ENCODE results near the gene SAP30.

SAP30 gene, protein sequence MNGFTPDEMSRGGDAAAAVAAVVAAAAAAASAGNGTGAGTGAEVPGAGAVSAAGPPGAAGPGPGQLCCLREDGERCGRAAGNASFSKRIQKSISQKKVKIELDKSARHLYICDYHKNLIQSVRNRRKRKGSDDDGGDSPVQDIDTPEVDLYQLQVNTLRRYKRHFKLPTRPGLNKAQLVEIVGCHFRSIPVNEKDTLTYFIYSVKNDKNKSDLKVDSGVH

GRCh38 chr4:173370477-173371291 is at the start of gene SAP30:
Gene SAP30 (plus strand): TSS chr4:173370954. CDS start chr4:173371183, 229 bp downstream.
- DNase-seq, result peak; percentile 97

GRCh38 chr4:173325007-173325736 is 45.6 kb upstream of the SAP30 start:
- DNase-seq, result no peak

- DNase-seq, result no peak
Observed at GRCh38 chr4:173328236-173328901, 42.4 kb upstream of the SAP30 start.

DNA sequence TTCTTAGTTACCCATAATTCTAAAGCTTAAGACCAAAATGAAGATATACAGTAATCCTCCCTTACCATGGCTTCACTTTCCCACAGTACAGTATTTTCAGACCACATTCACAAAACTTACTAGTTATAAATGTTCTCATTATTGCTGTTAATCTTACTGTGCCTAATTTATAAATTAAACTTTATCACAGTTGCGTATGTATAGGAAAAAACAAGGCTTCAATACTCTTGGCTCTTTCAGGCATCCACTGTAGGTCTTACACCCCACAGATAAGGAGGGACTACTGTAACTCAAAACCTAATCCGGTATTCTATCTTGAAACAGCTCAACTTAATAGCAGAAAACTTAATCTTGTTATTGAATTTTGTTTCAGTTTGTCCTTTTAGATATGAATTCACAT is 40.2 kb upstream of the SAP30 start:
- DNase-seq, result no peak

- DNase-seq, result peak in 1 of 2 donors; percentile 22
Observed at GRCh38 chr4:173332021-173332487, 38.7 kb upstream of the SAP30 start.

DNA sequence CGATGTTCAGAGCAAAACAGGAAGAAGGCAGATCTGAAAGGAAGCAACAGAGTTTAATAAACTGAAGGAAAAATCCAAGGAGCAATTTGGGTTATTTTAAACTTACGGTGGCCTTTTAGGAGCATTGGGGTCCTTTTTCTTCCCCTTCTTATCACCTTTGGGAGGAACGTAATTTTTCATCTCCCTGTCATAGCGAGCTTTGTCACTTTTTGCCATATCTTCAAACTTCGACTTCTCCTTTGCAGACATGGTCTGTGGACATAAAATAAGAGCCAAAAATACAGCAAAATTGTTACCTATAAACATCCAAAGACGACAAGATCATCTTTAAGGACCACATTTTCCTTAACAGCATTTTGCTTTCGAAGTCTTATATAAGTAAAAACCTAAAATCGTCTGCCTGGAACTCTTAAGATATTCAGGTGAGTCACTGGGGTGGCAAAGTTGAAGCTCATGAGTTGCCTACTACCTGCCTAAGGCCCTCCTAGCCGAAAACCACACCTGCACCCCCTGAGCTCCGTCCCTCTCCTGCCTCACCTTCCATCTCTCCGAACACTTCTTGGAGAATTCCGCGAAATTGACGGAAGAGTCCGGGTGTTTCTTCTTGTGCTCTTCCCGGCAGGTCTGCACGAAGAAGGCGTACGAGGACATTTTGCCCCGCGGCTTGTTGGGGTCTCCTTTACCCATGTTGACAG is 37.6 kb upstream of the SAP30 start:
- DNase-seq, result peak in 1 of 2 donors; percentile 24

- peak; percentile 42 to 53 for DNase-seq
Observed at GRCh38 chr4:173333658-173334084, 37.1 kb upstream of the SAP30 start.

- DNase-seq, result peak; percentile 99 to 100
Observed at GRCh38 chr4:173334085-173334890, 36.5 kb upstream of the SAP30 start, which contains the start of gene HMGB2. Gene HMGB2 (minus strand): TSS chr4:173334358. CDS start chr4:173333649, 709 bp downstream.

DNA sequence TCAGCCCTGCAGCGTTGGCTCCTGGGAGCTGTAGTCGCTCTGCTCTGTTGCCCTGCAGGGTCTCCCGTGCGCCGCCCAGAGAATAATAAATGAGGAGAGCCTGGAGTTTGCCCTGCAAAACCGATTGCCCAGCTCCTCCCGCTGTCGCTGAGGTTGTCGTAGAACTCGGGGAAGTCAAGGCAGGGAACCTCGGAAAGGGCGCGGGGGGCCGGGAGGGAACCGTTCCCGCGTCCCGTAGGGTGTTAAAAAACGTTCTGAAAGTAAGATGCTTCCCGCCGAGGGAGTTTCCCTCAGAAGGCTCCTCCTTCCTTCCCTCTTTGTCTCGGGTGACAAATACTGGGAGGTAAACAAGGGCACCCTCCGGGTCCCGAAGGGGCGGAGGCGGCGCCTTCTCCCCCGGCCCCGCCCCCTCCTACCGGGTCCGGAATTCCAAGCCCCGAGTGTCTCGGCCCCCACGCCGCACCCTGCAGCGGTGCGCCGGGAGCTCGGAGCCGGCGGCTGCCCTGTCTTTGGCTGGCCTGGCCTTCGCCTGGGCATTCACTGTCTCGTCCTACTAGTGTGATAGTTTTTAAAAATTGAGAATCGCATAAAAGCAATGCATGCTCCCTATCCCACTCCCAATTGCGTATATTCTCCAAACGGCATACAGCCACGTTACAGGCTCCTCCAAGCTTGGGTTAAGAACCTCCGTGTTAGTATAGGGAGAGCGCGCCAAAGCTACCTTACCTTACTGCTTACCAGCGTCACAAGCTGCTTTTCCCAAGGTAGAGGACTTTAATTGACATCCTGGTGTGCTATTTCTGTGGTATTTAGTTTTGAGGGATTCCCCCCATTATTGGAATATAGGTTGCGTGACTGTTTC is 35.6 kb upstream of the SAP30 start:
- DNase-seq, result peak; percentile 15 to 37

DNA sequence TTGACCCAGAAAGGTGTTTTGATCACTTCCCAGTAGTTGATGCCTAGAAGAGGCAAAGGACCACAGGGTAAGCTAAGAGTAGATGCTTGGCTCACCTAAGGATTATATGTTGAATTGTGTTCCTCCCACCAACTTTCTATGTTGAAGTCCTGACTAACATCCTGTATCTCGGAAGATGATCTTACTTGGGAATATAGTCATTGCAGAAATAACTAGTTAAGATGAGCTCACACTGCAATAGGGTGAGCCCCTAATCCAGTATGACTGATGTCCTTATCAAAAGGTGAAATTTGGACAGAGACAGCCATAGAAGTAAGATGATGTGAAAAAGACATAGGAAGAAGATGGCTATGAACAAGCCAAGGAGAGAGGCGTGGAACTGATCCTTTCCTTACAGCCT is 33.3 kb upstream of the SAP30 start:
- no peak for DNase-seq

DNA sequence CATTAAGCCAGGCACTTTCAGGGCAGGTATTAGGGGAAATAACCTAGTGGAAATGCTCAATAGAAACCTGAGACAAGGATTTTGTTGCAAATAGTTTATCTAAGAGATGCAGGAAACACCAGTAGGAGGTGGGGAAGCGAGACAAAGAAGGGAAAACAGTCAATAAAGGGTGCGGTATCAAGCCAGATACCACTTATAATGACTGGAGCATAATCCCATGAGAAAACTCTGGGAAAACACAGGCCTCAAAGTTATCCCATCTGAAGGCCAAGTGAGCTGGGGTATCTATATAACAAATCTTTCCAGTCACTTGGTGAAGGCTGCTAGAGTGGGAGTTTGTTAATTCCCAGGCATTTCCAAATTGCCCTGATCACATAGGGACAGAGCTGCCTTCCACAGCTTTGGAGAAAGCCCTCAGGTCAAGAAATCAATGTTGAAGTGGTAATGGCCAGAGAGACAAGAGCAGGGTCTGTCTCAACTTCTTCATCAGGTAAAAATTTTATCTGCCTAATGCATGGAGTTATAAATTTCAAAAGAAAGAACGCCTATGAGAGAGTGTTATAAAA is 26.8 kb upstream of the SAP30 start:
- DNase-seq, result no peak

- no peak for DNase-seq
Observed at GRCh38 chr4:173345648-173346047, 25.1 kb upstream of the SAP30 start.

- DNase-seq, result no peak
Observed at GRCh38 chr4:173346074-173346473, 24.7 kb upstream of the SAP30 start.

- DNase-seq, result no peak
Observed at GRCh38 chr4:173347467-173347866, 23.3 kb upstream of the SAP30 start.

DNA sequence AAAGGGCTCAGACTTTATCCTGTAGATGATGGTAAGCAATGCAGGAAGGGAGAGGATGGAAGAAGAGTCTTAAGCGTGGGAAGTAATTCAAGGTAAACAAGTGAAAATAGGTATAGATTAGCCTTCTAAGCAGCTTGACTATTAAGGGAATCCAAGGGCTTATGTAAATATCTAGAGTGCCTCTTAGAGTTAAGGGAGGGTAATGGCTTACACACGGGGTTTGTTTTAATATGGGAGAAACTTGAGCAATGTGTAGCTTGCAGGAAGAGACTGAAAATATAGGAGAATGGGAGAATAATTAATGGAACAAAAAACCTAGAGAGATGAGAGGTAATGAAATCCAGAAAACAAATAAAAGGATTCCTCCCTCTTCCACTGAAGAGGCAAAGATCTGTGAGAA is 12.8 kb upstream of the SAP30 start:
- DNase-seq, result no peak

- DNase-seq, result no peak
Observed at GRCh38 chr4:173360587-173361221, 10.1 kb upstream of the SAP30 start.

GRCh38 chr4:173362666-173363065 is 8.1 kb upstream of the SAP30 start:
- no peak for DNase-seq

GRCh38 chr4:173365359-173365996 is 5.3 kb upstream of the SAP30 start:
- no peak for DNase-seq

DNA sequence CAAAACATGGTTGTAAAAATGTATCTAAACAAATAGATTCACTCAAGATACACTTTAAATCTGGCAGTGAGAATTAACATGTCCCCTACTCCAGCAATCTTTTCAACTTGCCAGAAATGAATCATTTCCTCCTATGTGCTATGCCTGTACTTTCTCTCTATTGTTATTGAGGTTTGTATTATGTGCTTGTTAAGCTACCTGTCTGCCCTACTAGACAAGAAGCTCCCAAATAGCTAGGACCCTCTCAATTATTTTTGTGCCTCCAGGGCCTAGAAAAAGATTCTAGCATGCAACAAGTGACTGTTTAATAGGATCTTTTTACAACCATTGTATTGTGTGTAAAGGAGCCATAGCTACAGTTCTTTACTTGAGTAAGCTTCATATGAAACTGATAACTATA is 3.5 kb upstream of the SAP30 start:
- no peak for DNase-seq

Data from CD4-positive, alpha-beta T cell treated with Interleukin-1 beta for 1 hour (primary cell).